Loucy (cell line): ENCODE results near the gene LHFPL3.

ENCODE experiments used
- EZH2phosphoT487 ChIP-seq: fragments of 200-600 bp; IDR thresholded peaks from 2 replicates; pipeline ENCODE4 v1.6.1; 2018; ENCODE audit warnings: antibody characterized with exemption, mild to moderate bottlenecking, moderate library complexity, borderline replicate concordance
- TF ChIP-seq, protein P1 (sequence below): fragments of 200-600 bp; sonication (generic); conservative IDR thresholded peaks from 2 replicates; pipeline ENCODE4 v1.5.1; 2014; ENCODE audit warnings: mild to moderate bottlenecking, antibody characterized with exemption, low read length

DNA sequence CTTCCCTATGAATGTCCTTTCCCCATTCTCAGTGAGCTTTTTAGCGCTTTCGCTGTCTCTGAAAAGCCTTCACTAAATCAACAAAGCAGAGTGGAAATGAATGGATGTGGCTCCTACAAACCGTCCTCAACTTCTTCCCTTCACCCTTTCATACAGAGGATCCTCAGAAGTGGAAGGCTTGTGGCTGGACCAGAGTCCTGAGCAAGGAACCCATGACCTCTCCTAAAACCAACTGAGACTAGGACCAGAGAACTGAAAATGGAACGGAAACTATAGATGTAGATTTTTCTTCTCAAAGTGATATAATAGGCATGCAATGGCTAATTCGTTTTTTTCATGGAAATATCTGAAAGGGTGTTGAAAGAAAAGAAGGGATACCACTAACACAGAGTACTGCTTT lies 122.5 kb downstream of the LHFPL3 start:
- TF ChIP-seq, protein P1, sequence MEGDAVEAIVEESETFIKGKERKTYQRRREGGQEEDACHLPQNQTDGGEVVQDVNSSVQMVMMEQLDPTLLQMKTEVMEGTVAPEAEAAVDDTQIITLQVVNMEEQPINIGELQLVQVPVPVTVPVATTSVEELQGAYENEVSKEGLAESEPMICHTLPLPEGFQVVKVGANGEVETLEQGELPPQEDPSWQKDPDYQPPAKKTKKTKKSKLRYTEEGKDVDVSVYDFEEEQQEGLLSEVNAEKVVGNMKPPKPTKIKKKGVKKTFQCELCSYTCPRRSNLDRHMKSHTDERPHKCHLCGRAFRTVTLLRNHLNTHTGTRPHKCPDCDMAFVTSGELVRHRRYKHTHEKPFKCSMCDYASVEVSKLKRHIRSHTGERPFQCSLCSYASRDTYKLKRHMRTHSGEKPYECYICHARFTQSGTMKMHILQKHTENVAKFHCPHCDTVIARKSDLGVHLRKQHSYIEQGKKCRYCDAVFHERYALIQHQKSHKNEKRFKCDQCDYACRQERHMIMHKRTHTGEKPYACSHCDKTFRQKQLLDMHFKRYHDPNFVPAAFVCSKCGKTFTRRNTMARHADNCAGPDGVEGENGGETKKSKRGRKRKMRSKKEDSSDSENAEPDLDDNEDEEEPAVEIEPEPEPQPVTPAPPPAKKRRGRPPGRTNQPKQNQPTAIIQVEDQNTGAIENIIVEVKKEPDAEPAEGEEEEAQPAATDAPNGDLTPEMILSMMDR: no peak
- TF ChIP-seq EZH2phosphoT487: no peak
